T-helper 2 cell treated with Interferon-gamma antibody and Interleukin-4, amounts not matched to agents 5 μg/mL and 100 μg/mL, for 36 hours (primary cell): Measurements from ENCODE around the gene CEMIP2.

Experiments used
- DNase-seq: peaks from one replicate; pipeline ENCODE4 v3.0.0; 2021; ENCODE audit warnings: low spot score
- H3K27ac Mint-ChIP-seq: one replicate; pipeline ENCODE4 v1.8.0; 2021; ENCODE audit warnings: mild to moderate bottlenecking, mixed read lengths
- H3K27me3 Mint-ChIP-seq: one replicate; pipeline ENCODE4 v1.8.0; 2021; ENCODE audit warnings: low read depth, mixed read lengths
- H3K36me3 Mint-ChIP-seq: one replicate; pipeline ENCODE4 v1.8.0; 2021; ENCODE audit warnings: low read depth, mixed read lengths
- H3K4me1 Mint-ChIP-seq: one replicate; pipeline ENCODE4 v1.8.0; 2021; ENCODE audit warnings: low read depth, mixed read lengths
- H3K4me3 Mint-ChIP-seq: one replicate; pipeline ENCODE4 v1.8.0; 2022; ENCODE audit warnings: mild to moderate bottlenecking, moderate library complexity, mixed read lengths
- H3K9me3 Mint-ChIP-seq: one replicate; pipeline ENCODE4 v1.8.0; 2021; ENCODE audit warnings: mixed read lengths

Gene CEMIP2

DNA sequence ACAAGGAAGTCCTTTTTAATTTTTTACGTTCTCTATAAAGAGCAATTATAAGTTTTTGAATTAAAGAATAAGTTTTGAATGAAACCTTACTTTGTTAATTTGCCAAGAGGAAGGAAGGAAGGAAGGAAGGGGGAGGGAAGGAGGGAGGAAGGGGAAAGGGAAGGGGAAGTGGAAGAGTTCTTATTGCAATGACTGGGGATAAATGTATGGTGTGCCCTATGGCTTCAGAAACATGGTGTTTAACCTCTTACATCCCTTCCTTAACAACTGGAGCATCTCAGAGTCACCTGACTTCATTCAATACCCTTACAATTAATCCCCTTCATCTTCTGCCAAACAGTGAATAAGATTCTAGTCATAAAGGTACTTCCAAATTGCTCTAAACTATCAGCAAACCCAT is 16.0 kb downstream of the CEMIP2 start:
- H3K27ac Mint-ChIP-seq = no peak overlapping the region
- H3K36me3 Mint-ChIP-seq = peaks cover 24% of the 10 kb centered on the region
- DNase-seq = no peak
- no peaks in the 10 kb centered on the region for H3K27me3 Mint-ChIP-seq
- H3K4me1 Mint-ChIP-seq = peaks cover 21% of the 10 kb centered on the region
- no peak overlapping the region for H3K4me3 Mint-ChIP-seq
- no peaks in the 10 kb centered on the region for H3K9me3 Mint-ChIP-seq

DNA sequence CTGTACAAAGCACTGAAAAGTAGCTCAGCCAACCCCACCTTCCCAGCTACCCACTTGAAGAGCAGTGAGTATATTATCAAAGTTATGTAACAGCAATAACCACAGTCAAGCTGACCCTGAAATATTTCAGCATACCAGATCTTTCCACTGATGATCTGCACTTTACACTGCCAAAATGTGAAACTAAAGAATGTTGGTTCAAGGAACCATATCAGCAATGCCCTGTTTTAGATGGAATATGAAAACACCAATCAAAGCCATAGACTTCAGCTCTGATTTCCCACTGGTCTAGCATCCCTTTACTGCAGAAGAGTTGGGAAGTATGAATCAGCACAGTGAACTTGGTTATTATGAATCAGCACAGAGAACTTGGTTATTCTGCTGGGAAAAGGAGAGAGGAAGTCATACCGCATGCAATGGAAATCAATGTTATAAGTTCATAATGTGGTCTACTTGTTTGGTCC is 20.0 kb downstream of the CEMIP2 start:
- DNase-seq = no peak
- peaks cover 53% of the 10 kb centered on the region for H3K36me3 Mint-ChIP-seq
- H3K27me3 Mint-ChIP-seq = no peaks in the 10 kb centered on the region
- no peaks in the 10 kb centered on the region for H3K9me3 Mint-ChIP-seq
- no peak overlapping the region for H3K4me3 Mint-ChIP-seq
- H3K27ac Mint-ChIP-seq = no peak overlapping the region
- peaks cover 12% of the 10 kb centered on the region for H3K4me1 Mint-ChIP-seq

DNA sequence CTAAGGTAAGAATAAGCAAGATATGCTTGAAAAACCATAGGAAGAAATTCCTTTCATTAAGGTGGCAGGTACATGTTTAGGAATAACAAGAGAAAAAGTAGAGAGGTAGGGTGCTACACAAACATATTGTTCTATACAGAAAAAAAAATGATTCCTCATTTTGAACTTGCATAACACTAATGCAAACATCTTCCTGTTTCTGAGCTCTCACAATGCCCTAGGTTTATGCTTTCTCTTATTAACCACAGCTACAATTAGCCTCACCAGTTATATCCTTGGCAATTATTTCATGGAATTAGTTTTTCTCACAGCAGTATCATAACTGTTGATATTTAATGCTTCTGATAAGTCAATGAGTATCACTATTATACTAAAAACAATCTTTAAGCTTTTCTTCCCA is 20.7 kb downstream of the CEMIP2 start:
- no peak for DNase-seq
- Mint-ChIP-seq H3K4me1 (peaks cover 9% of the 10 kb centered on the region), H3K27me3 (no peaks in the 10 kb centered on the region), H3K9me3 (no peaks in the 10 kb centered on the region), H3K4me3 (no peak overlapping the region), H3K36me3 (peaks cover 55% of the 10 kb centered on the region), H3K27ac (no peak overlapping the region)

DNA sequence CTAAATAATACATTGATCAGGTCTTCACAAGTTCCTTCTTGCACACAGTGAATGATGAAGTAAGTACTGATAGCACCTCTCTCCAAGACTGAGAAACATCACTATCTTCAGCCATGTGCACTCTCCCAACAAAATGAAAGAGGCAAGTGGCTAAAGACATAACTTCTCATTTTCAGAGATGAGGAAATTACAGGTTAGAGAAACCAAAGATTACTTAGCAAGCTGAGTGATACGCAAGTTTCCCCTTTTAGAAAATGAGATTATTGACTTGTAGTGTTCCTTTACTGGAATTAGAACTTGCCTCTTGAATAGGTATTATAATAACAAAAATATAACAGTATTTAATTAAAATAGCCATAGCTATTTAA is 21.6 kb downstream of the CEMIP2 start:
- no peak overlapping the region for H3K4me3 Mint-ChIP-seq
- H3K36me3 Mint-ChIP-seq = peaks cover 61% of the 10 kb centered on the region

DNA sequence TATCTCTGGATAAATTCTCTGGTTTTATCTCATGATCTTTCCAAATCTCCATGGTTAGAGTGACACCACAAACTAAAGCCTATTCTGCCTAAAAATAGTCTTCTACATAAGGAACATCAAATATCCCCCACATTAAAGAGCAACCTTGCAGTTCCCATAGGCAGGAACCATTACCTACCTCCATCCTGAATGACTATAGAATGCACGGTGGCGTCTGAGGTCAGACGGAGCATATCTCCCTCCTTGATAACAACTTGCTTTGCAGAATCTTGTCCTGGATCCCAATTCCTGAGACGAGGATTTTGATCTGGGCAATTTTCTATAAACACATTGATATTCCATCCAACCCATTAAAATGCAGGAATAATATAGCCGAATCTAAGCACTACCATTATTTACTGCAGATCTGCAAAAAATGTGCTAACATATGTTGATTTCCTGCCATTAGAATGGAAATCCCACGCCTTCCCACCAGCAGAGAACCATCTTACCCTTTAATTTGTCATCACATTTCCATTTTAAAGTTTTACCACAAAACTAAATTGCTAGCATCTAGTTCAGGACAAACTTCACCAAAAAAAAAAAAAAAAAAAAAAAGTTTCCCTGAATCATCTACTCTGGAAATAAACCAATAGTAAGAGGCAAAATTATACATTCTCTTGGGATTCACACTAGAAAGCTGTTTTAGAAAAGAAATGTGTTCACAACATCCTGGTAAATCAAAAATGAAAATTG is 22.1 kb downstream of the CEMIP2 start:
- Mint-ChIP-seq H3K4me3 (no peak overlapping the region), H3K27ac (no peak overlapping the region), H3K9me3 (no peaks in the 10 kb centered on the region), H3K36me3 (peaks cover 61% of the 10 kb centered on the region), H3K27me3 (no peaks in the 10 kb centered on the region), H3K4me1 (peaks cover 6% of the 10 kb centered on the region)
- DNase-seq = no peak

More for the DNA sequence above, 21.6 kb downstream of the CEMIP2 start:
- H3K27me3 Mint-ChIP-seq = no peaks in the 10 kb centered on the region
- peaks cover 6% of the 10 kb centered on the region for H3K4me1 Mint-ChIP-seq
- no peak for DNase-seq
- H3K9me3 Mint-ChIP-seq = no peaks in the 10 kb centered on the region
- H3K27ac Mint-ChIP-seq = no peak overlapping the region

DNA sequence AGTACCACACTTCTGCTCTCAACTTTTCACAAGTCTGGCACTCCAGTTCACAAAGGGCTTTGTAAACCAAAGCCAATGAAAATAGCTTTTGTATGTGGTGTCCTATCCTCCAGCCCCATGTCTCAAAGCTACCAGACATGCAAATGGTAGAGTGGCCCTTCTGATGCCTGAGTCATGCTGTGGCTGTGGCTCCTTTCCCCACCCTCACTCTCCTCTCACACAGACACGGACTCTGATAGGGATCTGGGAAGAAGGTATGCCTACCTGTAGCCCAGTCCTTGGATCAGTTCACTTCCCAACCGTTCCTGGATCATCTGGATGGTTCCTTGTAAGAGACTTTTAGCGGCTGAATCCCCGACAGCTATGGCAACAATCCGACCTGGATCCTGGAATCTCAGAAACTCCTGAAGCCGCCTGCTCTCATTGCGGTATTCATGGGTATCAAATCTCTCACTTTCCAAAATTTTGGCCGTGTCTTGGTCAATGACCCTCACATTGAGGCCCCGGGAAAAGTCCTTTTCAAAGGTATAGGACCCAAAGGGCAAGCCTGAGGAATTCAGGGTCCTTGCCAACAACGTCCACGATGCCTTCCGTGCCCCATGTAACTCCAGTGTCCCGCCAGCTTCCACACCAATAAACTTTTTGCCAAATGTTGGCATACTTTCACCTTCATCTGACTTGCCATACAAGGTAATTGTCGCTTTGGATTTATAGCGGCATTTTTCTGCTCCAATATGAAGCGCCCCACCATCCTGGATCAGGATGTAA is 23.4 kb downstream of the CEMIP2 start:
- DNase-seq = no peak
- no peaks in the 10 kb centered on the region for H3K27me3 Mint-ChIP-seq
- H3K27ac Mint-ChIP-seq = no peak overlapping the region
- no peaks in the 10 kb centered on the region for H3K9me3 Mint-ChIP-seq
- H3K36me3 Mint-ChIP-seq = peaks cover 61% of the 10 kb centered on the region
- H3K4me1 Mint-ChIP-seq = peaks cover 6% of the 10 kb centered on the region
- H3K4me3 Mint-ChIP-seq = no peak overlapping the region

DNA sequence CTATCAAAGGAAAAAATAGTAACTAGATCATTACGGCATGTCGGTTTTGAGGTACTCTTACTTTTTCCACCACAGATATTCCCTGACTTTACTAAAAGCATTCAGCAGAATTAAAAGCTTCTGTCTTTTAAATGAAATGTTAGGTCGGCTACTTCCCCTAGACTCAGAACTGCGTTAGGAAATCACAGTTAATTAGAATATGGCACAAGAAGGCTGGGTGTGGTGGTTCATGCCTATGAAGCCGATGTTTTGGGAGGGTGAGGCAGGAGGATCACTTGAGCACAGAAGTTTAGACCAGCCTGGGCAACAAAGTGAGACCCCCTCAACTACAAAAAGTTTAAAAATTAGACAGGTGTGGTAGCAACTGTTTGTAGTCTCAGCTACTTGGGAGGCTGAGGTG is 24.4 kb downstream of the CEMIP2 start:
- Mint-ChIP-seq H3K4me3 (no peak overlapping the region), H3K36me3 (peaks cover 66% of the 10 kb centered on the region), H3K9me3 (no peaks in the 10 kb centered on the region), H3K27ac (no peak overlapping the region), H3K4me1 (peaks cover 6% of the 10 kb centered on the region), H3K27me3 (no peaks in the 10 kb centered on the region)
- DNase-seq = no peak

DNA sequence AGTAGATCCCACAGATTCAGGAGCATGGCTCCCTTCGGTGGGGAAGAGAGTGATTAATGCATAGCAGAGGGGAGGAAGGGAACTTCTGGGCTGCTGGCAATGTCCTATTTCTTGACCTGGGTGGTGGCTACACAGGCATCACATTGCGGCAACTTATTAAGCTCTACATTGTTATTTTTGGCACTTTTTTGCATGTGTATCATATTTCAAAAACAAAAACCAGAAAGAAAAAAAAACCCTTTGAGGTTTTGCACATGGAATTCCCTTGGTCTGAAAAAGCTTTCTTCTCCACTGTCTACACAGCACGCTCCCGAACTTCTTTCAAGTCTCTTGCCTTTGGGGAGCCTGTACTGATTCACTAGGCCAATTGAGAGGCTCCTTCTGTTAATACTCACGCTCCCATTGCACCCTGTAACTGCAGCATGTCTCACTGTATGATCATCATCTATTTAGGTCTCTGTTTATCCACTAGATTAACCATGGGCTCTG is 25.1 kb downstream of the CEMIP2 start:
- Mint-ChIP-seq H3K4me1 (peaks cover 4% of the 10 kb centered on the region), H3K9me3 (no peaks in the 10 kb centered on the region), H3K27me3 (no peaks in the 10 kb centered on the region), H3K27ac (no peak overlapping the region), H3K36me3 (peaks cover 62% of the 10 kb centered on the region), H3K4me3 (no peak overlapping the region)
- DNase-seq = no peak

DNA sequence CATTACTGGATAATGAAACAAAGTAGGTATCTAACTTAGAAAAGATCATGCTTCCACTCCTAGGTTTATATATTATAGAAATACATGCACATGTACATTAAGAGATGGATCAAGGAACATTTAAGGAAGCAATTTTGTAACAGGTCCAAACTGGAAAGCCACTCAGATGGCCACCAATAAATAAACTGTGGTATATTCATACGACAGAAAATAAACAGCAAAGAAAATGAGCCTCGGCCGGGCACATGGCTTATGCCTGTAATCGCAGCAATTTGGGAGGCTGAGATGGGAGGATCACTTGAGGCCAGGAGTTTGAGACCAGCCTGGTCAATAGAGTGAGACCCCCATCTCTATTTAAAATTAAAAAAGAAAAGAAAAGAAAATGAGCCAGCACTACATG is 25.6 kb downstream of the CEMIP2 start:
- Mint-ChIP-seq H3K27ac (no peak overlapping the region), H3K4me1 (peaks cover 2% of the 10 kb centered on the region), H3K4me3 (no peak overlapping the region), H3K27me3 (no peaks in the 10 kb centered on the region), H3K36me3 (peaks cover 57% of the 10 kb centered on the region), H3K9me3 (no peaks in the 10 kb centered on the region)
- no peak for DNase-seq

DNA sequence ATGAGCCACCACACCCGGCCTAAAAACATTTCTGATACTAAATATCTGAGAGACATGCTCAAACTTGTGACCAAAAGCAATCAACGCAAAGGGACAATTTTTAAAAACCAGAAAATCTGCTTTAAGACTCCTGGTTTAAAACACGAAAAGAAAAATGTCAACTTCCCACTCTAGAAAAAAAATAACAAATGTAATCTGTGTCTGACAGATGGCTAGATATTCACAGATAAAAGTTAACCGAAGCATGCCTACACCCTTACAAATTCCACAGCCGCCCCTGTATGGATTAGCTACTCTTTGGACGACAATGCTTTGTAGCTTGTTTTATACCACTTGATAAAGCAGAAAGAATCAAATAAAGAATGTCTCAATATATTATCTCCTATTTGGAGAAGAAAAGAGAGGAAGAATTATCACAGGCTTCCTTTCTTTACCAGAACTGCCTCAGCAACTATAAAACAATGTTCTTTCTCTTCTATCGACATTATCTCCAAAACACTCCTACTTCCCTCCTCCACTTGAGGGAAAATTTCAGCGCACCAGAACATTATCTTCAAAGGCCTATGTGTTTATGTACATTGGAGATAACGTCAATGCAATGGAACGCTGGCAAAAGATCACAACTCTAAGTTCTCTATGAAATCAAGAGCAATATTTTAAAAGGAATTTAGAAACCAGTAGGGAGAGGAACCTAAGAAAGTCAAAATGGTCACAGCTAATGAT is 26.2 kb downstream of the CEMIP2 start:
- no peaks in the 10 kb centered on the region for H3K9me3 Mint-ChIP-seq
- no peak overlapping the region for H3K4me3 Mint-ChIP-seq
- no peak for DNase-seq
- no peaks in the 10 kb centered on the region for H3K27me3 Mint-ChIP-seq
- peaks cover 52% of the 10 kb centered on the region for H3K36me3 Mint-ChIP-seq
- H3K4me1 Mint-ChIP-seq = peaks cover 2% of the 10 kb centered on the region
- H3K27ac Mint-ChIP-seq = no peak overlapping the region

DNA sequence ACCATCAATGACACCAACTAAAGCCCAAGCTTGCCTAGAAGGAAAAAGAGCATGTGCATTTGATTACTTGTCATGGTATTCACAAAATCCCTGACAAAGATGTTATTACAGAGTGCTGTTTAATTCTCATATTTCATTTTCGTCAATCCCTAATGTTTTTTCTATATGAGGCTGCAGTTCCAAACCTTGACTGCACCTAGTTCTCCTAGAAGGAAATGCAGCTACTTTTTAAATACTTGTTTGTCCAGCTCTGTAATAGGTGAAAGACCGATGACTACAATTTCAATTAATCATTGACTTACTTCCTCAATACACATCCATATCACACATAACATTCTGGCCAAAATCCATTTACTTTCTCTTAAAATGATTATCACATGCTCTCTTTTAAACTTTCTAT is 28.1 kb downstream of the CEMIP2 start:
- Mint-ChIP-seq H3K4me1 (peaks cover 5% of the 10 kb centered on the region), H3K27me3 (no peaks in the 10 kb centered on the region), H3K36me3 (peaks cover 48% of the 10 kb centered on the region), H3K27ac (no peak overlapping the region), H3K4me3 (no peak overlapping the region), H3K9me3 (no peaks in the 10 kb centered on the region)
- no peak for DNase-seq

DNA sequence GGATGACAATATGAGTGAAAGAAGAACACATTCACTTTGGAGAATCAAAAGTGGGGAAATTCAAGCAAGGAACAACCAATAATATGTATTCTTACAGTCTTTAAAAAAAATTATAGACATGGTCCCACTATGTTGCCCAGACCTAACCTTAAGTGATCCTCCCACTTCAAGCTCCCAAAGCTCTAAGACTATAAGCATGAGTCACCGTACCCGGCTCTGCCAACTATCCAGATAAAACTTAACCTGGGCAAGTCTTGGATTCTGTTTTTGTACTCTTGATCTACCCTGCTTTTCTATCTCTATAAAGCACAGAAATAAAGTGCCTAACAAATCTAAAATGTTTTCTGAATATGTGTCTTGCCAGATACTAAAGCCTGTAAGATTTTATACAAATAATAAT is 30.9 kb downstream of the CEMIP2 start:
- Mint-ChIP-seq H3K36me3 (peaks cover 47% of the 10 kb centered on the region), H3K27ac (no peak overlapping the region), H3K4me3 (no peak overlapping the region), H3K27me3 (no peaks in the 10 kb centered on the region), H3K9me3 (no peaks in the 10 kb centered on the region), H3K4me1 (peaks cover 9% of the 10 kb centered on the region)
- no peak for DNase-seq

DNA sequence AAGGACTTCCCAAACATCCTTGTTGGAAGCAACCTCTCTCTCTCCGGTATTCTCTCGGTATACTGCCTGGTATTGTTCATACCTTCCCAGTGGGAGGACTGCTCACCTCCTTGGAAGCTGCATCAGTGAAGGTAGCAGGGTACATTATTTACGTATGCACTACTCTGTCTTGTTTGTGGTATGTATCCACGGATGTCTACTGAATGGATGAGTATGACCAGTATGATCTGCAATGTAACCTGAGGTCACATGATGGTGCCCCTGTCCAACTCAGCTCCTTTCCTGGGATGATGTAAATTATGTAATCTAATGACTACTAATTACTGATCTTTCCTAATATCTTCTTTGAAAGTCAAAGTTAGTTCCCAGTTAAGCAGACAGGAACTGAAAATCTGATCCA is 32.1 kb downstream of the CEMIP2 start:
- H3K4me1 Mint-ChIP-seq = peaks cover 7% of the 10 kb centered on the region
- H3K27ac Mint-ChIP-seq = peak overlapping the region; percentile 4
- peaks cover 51% of the 10 kb centered on the region for H3K36me3 Mint-ChIP-seq
- no peak for DNase-seq
- no peak overlapping the region for H3K4me3 Mint-ChIP-seq
- no peaks in the 10 kb centered on the region for H3K27me3 Mint-ChIP-seq
- H3K9me3 Mint-ChIP-seq = no peaks in the 10 kb centered on the region

DNA sequence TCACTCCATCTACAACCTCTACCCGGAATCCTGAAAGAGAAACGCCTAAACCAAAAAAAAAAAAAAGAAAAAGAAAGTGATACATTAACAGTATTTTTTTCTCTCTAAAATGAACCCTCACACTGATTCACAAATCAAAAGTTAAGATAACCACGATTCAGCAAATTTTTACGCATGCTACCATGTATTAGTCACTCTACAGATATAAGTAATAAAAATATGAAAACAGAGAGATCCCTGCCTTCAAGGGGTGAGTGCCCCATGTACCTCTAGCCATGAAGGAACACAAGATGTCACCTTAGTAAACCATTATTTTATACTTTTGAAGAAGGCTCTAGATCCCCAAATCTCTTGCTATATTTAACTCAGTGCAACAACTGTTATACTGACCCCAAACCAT is 33.4 kb downstream of the CEMIP2 start:
- H3K36me3 Mint-ChIP-seq = peaks cover 56% of the 10 kb centered on the region
- DNase-seq = no peak
- no peak overlapping the region for H3K27ac Mint-ChIP-seq
- H3K4me1 Mint-ChIP-seq = peaks cover 7% of the 10 kb centered on the region
- H3K27me3 Mint-ChIP-seq = no peaks in the 10 kb centered on the region
- no peak overlapping the region for H3K4me3 Mint-ChIP-seq
- no peaks in the 10 kb centered on the region for H3K9me3 Mint-ChIP-seq
